ENCODE results near the gene UBAP2L. TPM values are rescaled to one million over a fixed set of nuclear protein-coding genes. Genes with fewer than 3 reads are reported as not detected.

Gene UBAP2L
- total and polyA plus RNA-seq, 2 experiments from 2014 or later, result 73.0 to 132 TPM

- TF ChIP-seq EZH2 (IDR thresholded peaks at IDR 0.05; ENCODE audit: insufficient read depth, poor library complexity, severe bottlenecking) (no peak), EZH2phosphoT487 (IDR thresholded peaks at IDR 0.05; ENCODE audit: insufficient read depth, low read depth) (no peak)
Measured at GRCh38 chr1:154237880-154238506, 17.2 kb downstream of the UBAP2L start.

GRCh38 chr1:154239491-154239890 is 18.7 kb downstream of the UBAP2L start:
- Histone ChIP-seq H3K27me3 (replicated peaks; ENCODE audit: insufficient read depth) (no peaks in the 10 kb centered on the region), H3K9me2 (ENCODE audit: insufficient read depth) (no peaks in the 10 kb centered on the region), H3K36me3 (ENCODE audit: low read depth) (peaks cover 77% of the 10 kb centered on the region), H3K9me3 (ENCODE audit: low read depth) (no peaks in the 10 kb centered on the region), H3K4me1 (ENCODE audit: insufficient read depth) (peaks cover 3% of the 10 kb centered on the region; the same call in 1 of the 2 replicates), H3K4me2 (ENCODE audit: unreplicated experiment) (no peak overlapping the region), H3K27ac (no peak overlapping the region), H4K20me1 (ENCODE audit: insufficient read depth) (0 out of 2 replicates have a peak, but pooled peaks cover 7% of the 10 kb centered on the region), H3K4me3 (no peak overlapping the region), H3K9ac (no peak overlapping the region), H2AFZ (no peak overlapping the region), H3F3A (ENCODE audit: insufficient read depth) (peaks cover 51% of the 10 kb centered on the region), H3K79me2 (ENCODE audit: insufficient read depth) (peaks cover 100% of the 10 kb centered on the region)
- no peak for DNase-seq
- TF ChIP-seq EZH2 (IDR thresholded peaks at IDR 0.05; ENCODE audit: insufficient read depth, poor library complexity, severe bottlenecking) (no peak), EZH2phosphoT487 (IDR thresholded peaks at IDR 0.05; ENCODE audit: insufficient read depth, low read depth) (no peak)
- in situ Hi-C loops (cut with MboI), result no loop called here
- 81 to 87% methylated on average over 3 of the region's 3 CpGs for WGBS, 2 experiments (ENCODE audit: low coverage in 1 of 2, low lambda C conversion rate in 2 of 2, missing lambda C conversion rate in 2 of 2)

More at GRCh38 chr1:154237880-154238506, 17.2 kb downstream of the UBAP2L start:
- 96 to 99% methylated on average over 6 of the region's 6 CpGs for WGBS, 2 experiments (ENCODE audit: low coverage in 1 of 2, low lambda C conversion rate in 2 of 2, missing lambda C conversion rate in 2 of 2)
- H3F3A ChIP-seq (ENCODE audit: insufficient read depth), result peaks cover 36% of the 10 kb centered on the region
- H3K36me3 ChIP-seq (ENCODE audit: low read depth), result peaks cover 68% of the 10 kb centered on the region
- H3K27ac ChIP-seq, result no peak overlapping the region
- H3K27me3 ChIP-seq (replicated peaks; ENCODE audit: insufficient read depth), result no peaks in the 10 kb centered on the region
- H3K9ac ChIP-seq, result no peak overlapping the region
- no peak for DNase-seq
- H4K20me1 ChIP-seq (ENCODE audit: insufficient read depth), result 0 out of 2 replicates have a peak, but pooled peaks cover 7% of the 10 kb centered on the region
- H3K4me2 ChIP-seq (ENCODE audit: unreplicated experiment), result no peak overlapping the region
- no peak overlapping the region for H3K4me3 ChIP-seq
- H2AFZ ChIP-seq, result no peak overlapping the region
- peaks cover 3% of the 10 kb centered on the region; the same call in 1 of the 2 replicates for H3K4me1 ChIP-seq (ENCODE audit: insufficient read depth)
- peaks cover 100% of the 10 kb centered on the region for H3K79me2 ChIP-seq (ENCODE audit: insufficient read depth)
- H3K9me2 ChIP-seq (ENCODE audit: insufficient read depth), result no peaks in the 10 kb centered on the region
- in situ Hi-C loops (cut with MboI), result no loop called here
- no peaks in the 10 kb centered on the region for H3K9me3 ChIP-seq (ENCODE audit: low read depth)

- Histone ChIP-seq H3K9me3 (ENCODE audit: low read depth) (no peaks in the 10 kb centered on the region), H3K4me2 (ENCODE audit: unreplicated experiment) (no peak overlapping the region), H4K20me1 (ENCODE audit: insufficient read depth) (0 out of 2 replicates have a peak, but pooled peaks cover 7% of the 10 kb centered on the region), H3K9me2 (ENCODE audit: insufficient read depth) (no peaks in the 10 kb centered on the region), H3K36me3 (ENCODE audit: low read depth) (peaks cover 80% of the 10 kb centered on the region), H3K9ac (no peak overlapping the region), H3F3A (ENCODE audit: insufficient read depth) (peaks cover 55% of the 10 kb centered on the region), H3K79me2 (ENCODE audit: insufficient read depth) (peaks cover 100% of the 10 kb centered on the region), H2AFZ (no peak overlapping the region), H3K4me3 (no peak overlapping the region), H3K27me3 (replicated peaks; ENCODE audit: insufficient read depth) (no peaks in the 10 kb centered on the region), H3K4me1 (ENCODE audit: insufficient read depth) (peaks cover 3% of the 10 kb centered on the region; the same call in 1 of the 2 replicates), H3K27ac (no peak overlapping the region)
- in situ Hi-C loops (cut with MboI), result no loop called here
- 77 to 80% methylated on average over 3 of the region's 3 CpGs for WGBS, 2 experiments (ENCODE audit: low coverage in 1 of 2, low lambda C conversion rate in 2 of 2, missing lambda C conversion rate in 2 of 2)
- DNase-seq, result no peak
- TF ChIP-seq EZH2phosphoT487 (IDR thresholded peaks at IDR 0.05; ENCODE audit: insufficient read depth, low read depth) (no peak), EZH2 (IDR thresholded peaks at IDR 0.05; ENCODE audit: insufficient read depth, poor library complexity, severe bottlenecking) (no peak)
Measured at GRCh38 chr1:154240294-154240833, 19.6 kb downstream of the UBAP2L start.

GRCh38 chr1:154241703-154242351 is 21.1 kb downstream of the UBAP2L start:
- Histone ChIP-seq H3K4me1 (ENCODE audit: insufficient read depth) (peaks cover 3% of the 10 kb centered on the region; the same call in 1 of the 2 replicates), H4K20me1 (ENCODE audit: insufficient read depth) (0 out of 2 replicates have a peak, but pooled peaks cover 7% of the 10 kb centered on the region), H3K9ac (no peak overlapping the region), H2AFZ (no peak overlapping the region), H3K27me3 (replicated peaks; ENCODE audit: insufficient read depth) (no peaks in the 10 kb centered on the region), H3K79me2 (ENCODE audit: insufficient read depth) (peaks cover 100% of the 10 kb centered on the region), H3K4me3 (no peak overlapping the region), H3K4me2 (ENCODE audit: unreplicated experiment) (no peak overlapping the region), H3K9me3 (ENCODE audit: low read depth) (no peaks in the 10 kb centered on the region), H3F3A (ENCODE audit: insufficient read depth) (peaks cover 57% of the 10 kb centered on the region), H3K36me3 (ENCODE audit: low read depth) (peaks cover 79% of the 10 kb centered on the region), H3K27ac (peak overlapping the region; percentile 35; the same call in 1 of the 2 replicates), H3K9me2 (ENCODE audit: insufficient read depth) (no peaks in the 10 kb centered on the region)
- WGBS, 2 experiments (ENCODE audit: low coverage in 1 of 2, low lambda C conversion rate in 2 of 2, missing lambda C conversion rate in 2 of 2), result 95 to 100% methylated on average over 3 of the region's 3 CpGs
- no peak for TF ChIP-seq EZH2 (IDR thresholded peaks at IDR 0.05; ENCODE audit: insufficient read depth, poor library complexity, severe bottlenecking)
- TF ChIP-seq EZH2phosphoT487 (IDR thresholded peaks at IDR 0.05; ENCODE audit: insufficient read depth, low read depth), result no peak
- no peak for DNase-seq
- in situ Hi-C loops (cut with MboI), result no loop called here
